SU-DHL-6 (cell line): ENCODE data around the gene EPSTI1.

ENCODE experiments used
- EZH2phosphoT487 ChIP-seq: fragments of 200-600 bp; sonication (generic), shearing (Covaris generic); conservative IDR thresholded peaks from 2 replicates; pipeline ENCODE4 v1.6.1; 2018; ENCODE audit warnings: mild to moderate bottlenecking, antibody characterized with exemption, low read length, moderate library complexity, mixed read lengths
- TF ChIP-seq, protein P1 (sequence below): fragments of 200-600 bp; sonication (generic); IDR thresholded peaks from one replicate; pipeline ENCODE4 v1.5.1; 2017; ENCODE audit warnings: antibody characterized with exemption, mild to moderate bottlenecking, low read length, moderate library complexity; ENCODE audit not compliant: insufficient read depth, poor library complexity, severe bottlenecking

GRCh38 chr13:42892760-42893159 lies 99.3 kb downstream of the EPSTI1 start:
- TF ChIP-seq, protein P1, sequence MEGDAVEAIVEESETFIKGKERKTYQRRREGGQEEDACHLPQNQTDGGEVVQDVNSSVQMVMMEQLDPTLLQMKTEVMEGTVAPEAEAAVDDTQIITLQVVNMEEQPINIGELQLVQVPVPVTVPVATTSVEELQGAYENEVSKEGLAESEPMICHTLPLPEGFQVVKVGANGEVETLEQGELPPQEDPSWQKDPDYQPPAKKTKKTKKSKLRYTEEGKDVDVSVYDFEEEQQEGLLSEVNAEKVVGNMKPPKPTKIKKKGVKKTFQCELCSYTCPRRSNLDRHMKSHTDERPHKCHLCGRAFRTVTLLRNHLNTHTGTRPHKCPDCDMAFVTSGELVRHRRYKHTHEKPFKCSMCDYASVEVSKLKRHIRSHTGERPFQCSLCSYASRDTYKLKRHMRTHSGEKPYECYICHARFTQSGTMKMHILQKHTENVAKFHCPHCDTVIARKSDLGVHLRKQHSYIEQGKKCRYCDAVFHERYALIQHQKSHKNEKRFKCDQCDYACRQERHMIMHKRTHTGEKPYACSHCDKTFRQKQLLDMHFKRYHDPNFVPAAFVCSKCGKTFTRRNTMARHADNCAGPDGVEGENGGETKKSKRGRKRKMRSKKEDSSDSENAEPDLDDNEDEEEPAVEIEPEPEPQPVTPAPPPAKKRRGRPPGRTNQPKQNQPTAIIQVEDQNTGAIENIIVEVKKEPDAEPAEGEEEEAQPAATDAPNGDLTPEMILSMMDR: no peak
- TF ChIP-seq EZH2phosphoT487: no peak
